ENCODE results near the gene SLC39A2.

DNA sequence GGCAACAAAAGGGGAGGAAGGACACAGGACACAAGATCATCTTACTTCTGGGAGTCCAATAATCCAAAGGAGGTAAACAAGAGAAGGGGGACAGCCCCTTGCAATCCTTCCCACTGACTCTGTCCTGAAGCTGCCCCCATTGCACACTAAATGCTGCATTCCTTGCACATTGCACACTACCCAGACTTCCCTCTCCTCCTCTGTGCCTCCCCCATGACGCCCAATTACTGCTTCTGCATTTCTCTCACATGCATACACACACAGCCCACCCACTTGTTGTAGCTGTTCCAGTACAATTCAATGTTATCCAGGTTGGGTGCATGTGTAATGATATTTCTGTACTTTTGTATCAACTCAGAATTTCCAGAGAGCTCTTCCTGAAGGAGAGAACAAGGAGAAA lies 20.3 kb downstream of the SLC39A2 start:
- TF ChIP-seq, protein P1, sequence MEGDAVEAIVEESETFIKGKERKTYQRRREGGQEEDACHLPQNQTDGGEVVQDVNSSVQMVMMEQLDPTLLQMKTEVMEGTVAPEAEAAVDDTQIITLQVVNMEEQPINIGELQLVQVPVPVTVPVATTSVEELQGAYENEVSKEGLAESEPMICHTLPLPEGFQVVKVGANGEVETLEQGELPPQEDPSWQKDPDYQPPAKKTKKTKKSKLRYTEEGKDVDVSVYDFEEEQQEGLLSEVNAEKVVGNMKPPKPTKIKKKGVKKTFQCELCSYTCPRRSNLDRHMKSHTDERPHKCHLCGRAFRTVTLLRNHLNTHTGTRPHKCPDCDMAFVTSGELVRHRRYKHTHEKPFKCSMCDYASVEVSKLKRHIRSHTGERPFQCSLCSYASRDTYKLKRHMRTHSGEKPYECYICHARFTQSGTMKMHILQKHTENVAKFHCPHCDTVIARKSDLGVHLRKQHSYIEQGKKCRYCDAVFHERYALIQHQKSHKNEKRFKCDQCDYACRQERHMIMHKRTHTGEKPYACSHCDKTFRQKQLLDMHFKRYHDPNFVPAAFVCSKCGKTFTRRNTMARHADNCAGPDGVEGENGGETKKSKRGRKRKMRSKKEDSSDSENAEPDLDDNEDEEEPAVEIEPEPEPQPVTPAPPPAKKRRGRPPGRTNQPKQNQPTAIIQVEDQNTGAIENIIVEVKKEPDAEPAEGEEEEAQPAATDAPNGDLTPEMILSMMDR (IDR thresholded peaks at IDR 0.05; ENCODE audit: extremely low read depth in 1 of 2, insufficient read depth in 1 of 2, low read depth in 1 of 2, low read length in 2 of 2): no peak
- TF ChIP-seq POLR2A (IDR thresholded peaks at IDR 0.05; ENCODE audit: low read depth, low read length) (no peak), JUN (IDR thresholded peaks at IDR 0.05; ENCODE audit: borderline replicate concordance, insufficient read depth, insufficient read length, low read depth) (no peak), EZH2 (IDR thresholded peaks at IDR 0.05; ENCODE audit: borderline replicate concordance, low read depth, low read length, severe bottlenecking) (no peak), FOS (IDR thresholded peaks at IDR 0.05; ENCODE audit: borderline replicate concordance, insufficient read depth, low read length) (no peak), GATA2 (IDR thresholded peaks at IDR 0.05; ENCODE audit: insufficient read depth, insufficient read length, low read depth, low read length) (no peak), POLR2AphosphoS5 (IDR thresholded peaks at IDR 0.05; ENCODE audit: insufficient read depth, low read depth, low read length) (no peak), MYC (IDR thresholded peaks at IDR 0.05; ENCODE audit: low read depth, low read length) (no peak)
- TF ChIP-seq, protein P2, sequence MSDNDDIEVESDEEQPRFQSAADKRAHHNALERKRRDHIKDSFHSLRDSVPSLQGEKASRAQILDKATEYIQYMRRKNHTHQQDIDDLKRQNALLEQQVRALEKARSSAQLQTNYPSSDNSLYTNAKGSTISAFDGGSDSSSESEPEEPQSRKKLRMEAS (IDR thresholded peaks at IDR 0.05; ENCODE audit: insufficient read depth, insufficient read length): no peak
